HepG2 (cell line): Measurements from ENCODE around the gene PITHD1. TPM values are rescaled to one million over a fixed set of nuclear protein-coding genes. Genes with fewer than 3 reads are reported as not detected.
A peak's percentile ranks its signal among the peaks of the same experiment; 100 is the strongest.

Experiments used
- AKNA ChIP-seq: sonication (generic); formaldehyde crosslinking; IDR thresholded peaks from 2 replicates; pipeline ENCODE4 v1.4.0; 2020; ENCODE audit warnings: missing genetic modification reagents, borderline replicate concordance
- CREBL2 ChIP-seq: sonication (generic); formaldehyde crosslinking; IDR thresholded peaks from 2 replicates; pipeline ENCODE4 v1.8.1; 2023; ENCODE audit warnings: missing genetic modification reagents, mild to moderate bottlenecking, borderline replicate concordance
- HBP1 ChIP-seq: IDR thresholded peaks from 2 replicates; pipeline ENCODE4 v1.6.1; 2016; ENCODE audit warnings: low read depth, control low read depth
- HOXA7 ChIP-seq: sonication (generic); formaldehyde crosslinking; IDR thresholded peaks from 2 replicates; pipeline ENCODE4 v1.8.1; 2022; ENCODE audit warnings: mild to moderate bottlenecking, missing genetic modification reagents, moderate library complexity
- HOXA9 ChIP-seq: sonication (generic); formaldehyde crosslinking; IDR thresholded peaks from 2 replicates; pipeline ENCODE4 v1.8.1; 2022; ENCODE audit warnings: missing genetic modification reagents, mild to moderate bottlenecking, moderate library complexity, borderline replicate concordance
- MTA1 ChIP-seq: sonication (generic); formaldehyde crosslinking; IDR thresholded peaks from 2 replicates; pipeline ENCODE4 v1.4.0; 2020; ENCODE audit warnings: missing genetic modification reagents, mild to moderate bottlenecking, borderline replicate concordance
- NPAS2 ChIP-seq: sonication (generic); formaldehyde crosslinking; IDR thresholded peaks from 2 replicates; pipeline ENCODE4 v1.8.0; 2022; ENCODE audit warnings: mild to moderate bottlenecking, missing genetic modification reagents, borderline replicate concordance
- PHF5A ChIP-seq: IDR thresholded peaks from one replicate; pipeline ENCODE4 v1.6.1; 2018; ENCODE audit warnings: low read depth, missing genetic modification reagents; ENCODE audit not compliant: unreplicated experiment
- TFDP2 ChIP-seq: sonication (generic); formaldehyde crosslinking; IDR thresholded peaks from 2 replicates; pipeline ENCODE4 v1.4.0; 2020; ENCODE audit warnings: missing genetic modification reagents
- ZNF276 ChIP-seq: sonication (generic); formaldehyde crosslinking; IDR thresholded peaks from 2 replicates; pipeline ENCODE4 v1.4.0; 2020; ENCODE audit warnings: mild to moderate bottlenecking, low read depth, missing genetic modification reagents
- ZNF335 ChIP-seq: sonication (generic); formaldehyde crosslinking; IDR thresholded peaks from 2 replicates; pipeline ENCODE4 v1.4.0; 2020; ENCODE audit warnings: missing genetic modification reagents
- ZNF451 ChIP-seq: sonication (generic); formaldehyde crosslinking; IDR thresholded peaks from 2 replicates; pipeline ENCODE4 v1.5.0; 2020; ENCODE audit warnings: mild to moderate bottlenecking, missing genetic modification reagents
- ZNF768 ChIP-seq: sonication (generic); formaldehyde crosslinking; IDR thresholded peaks from 2 replicates; pipeline ENCODE4 v1.4.0; 2020; ENCODE audit warnings: missing genetic modification reagents
- polyA plus RNA-seq, 8 experiments: library from polyadenylated mRNA; depleted of rRNA in 3 of 8; stranded (reverse) in 7 of 8; unstranded in 1 of 8; fragments of >200 nt; fragmentation: Illumina TruSeq in 4 of 8; extraction: Trizol in 4 of 8; gene quantifications; 2 replicates each; pipeline versions ENCODE4 v1.2.1 to v1.2.3, GENCODE V29; 2011 to 2016; ENCODE audit warnings: low read depth in 4 of 8, missing spikeins in 1 of 8, mixed read lengths in 1 of 8; ENCODE audit not compliant: insufficient read depth in 1 of 8
- total RNA-seq, 5 experiments: library from RNA; depleted of rRNA; stranded (reverse); fragments of >200 nt; fragmentation: Illumina TruSeq; extraction: Trizol; gene quantifications; 2 replicates each; pipeline ENCODE4 v1.2.3, GENCODE V29; 2016; ENCODE audit warnings: low read depth in 1 of 5
- TF ChIP-seq, protein P1 (sequence below): IDR thresholded peaks from 2 replicates; pipeline ENCODE4 v1.6.1; 2016
- TF ChIP-seq, protein P2 (sequence below): sonication (generic); formaldehyde crosslinking; IDR thresholded peaks from 2 replicates; pipeline ENCODE4 v1.4.0; 2020; ENCODE audit warnings: mild to moderate bottlenecking, missing genetic modification reagents, borderline replicate concordance

Gene PITHD1
- total and polyA plus RNA-seq, 2 of the 13 experiments (the other 11 are each of a cell fraction or from before 2014, with no cell fraction given): 28.0 to 37.3 TPM

GRCh38 chr1:23799570-23800399 is 21.6 kb downstream of the PITHD1 start (continued):
- no peak; the same call in 1 of the 2 replicates for TF ChIP-seq ZNF276 (CRISPR knock-in tag)
- no peak for TF ChIP-seq HOXA7 (CRISPR knock-in tag)
- no peak for TF ChIP-seq TFDP2
- TF ChIP-seq, protein P1, sequence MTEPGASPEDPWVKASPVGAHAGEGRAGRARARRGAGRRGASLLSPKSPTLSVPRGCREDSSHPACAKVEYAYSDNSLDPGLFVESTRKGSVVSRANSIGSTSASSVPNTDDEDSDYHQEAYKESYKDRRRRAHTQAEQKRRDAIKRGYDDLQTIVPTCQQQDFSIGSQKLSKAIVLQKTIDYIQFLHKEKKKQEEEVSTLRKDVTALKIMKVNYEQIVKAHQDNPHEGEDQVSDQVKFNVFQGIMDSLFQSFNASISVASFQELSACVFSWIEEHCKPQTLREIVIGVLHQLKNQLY (CRISPR knock-in tag): peak; percentile 34; the same call in 1 of the 2 replicates
- no peak for TF ChIP-seq NPAS2 (CRISPR knock-in tag)
- TF ChIP-seq PHF5A (CRISPR knock-in tag): no peak
- no peak; the same call in none of the 2 replicates for TF ChIP-seq ZNF451
- no peak for TF ChIP-seq HOXA9 (CRISPR knock-in tag)
- TF ChIP-seq ZNF768 (CRISPR knock-in tag): no peak
- TF ChIP-seq, protein P2, sequence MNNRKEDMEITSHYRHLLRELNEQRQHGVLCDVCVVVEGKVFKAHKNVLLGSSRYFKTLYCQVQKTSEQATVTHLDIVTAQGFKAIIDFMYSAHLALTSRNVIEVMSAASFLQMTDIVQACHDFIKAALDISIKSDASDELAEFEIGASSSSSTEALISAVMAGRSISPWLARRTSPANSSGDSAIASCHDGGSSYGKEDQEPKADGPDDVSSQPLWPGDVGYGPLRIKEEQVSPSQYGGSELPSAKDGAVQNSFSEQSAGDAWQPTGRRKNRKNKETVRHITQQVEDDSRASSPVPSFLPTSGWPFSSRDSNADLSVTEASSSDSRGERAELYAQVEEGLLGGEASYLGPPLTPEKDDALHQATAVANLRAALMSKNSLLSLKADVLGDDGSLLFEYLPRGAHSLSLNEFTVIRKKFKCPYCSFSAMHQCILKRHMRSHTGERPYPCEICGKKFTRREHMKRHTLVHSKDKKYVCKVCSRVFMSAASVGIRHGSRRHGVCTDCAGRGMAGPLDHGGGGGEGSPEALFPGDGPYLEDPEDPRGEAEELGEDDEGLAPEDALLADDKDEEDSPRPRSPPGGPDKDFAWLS (CRISPR knock-in tag): no peak
- TF ChIP-seq AKNA: no peak
- 0 out of 2 replicates have a peak, but pooled peaks have one; percentile 48 for TF ChIP-seq HBP1 (CRISPR knock-in tag)
- TF ChIP-seq MTA1 (CRISPR knock-in tag): no peak; the same call in 1 of the 2 replicates
- peak; percentile 72 for TF ChIP-seq ZNF335
- TF ChIP-seq CREBL2: no peak
